GM18505 (cell line): Measurements from ENCODE around the gene SMARCA2.

Experiments
- ATAC-seq: cut with Tn5 transposase; IDR thresholded peaks from one replicate; pipeline ENCODE4 v1.9.1; 2021; ENCODE audit not compliant: unreplicated experiment
- POLR2A ChIP-seq: IDR thresholded peaks from 4 replicates; pipeline ENCODE4 v1.6.1; 2011; ENCODE audit warnings: borderline replicate concordance; ENCODE audit not compliant: insufficient read depth, insufficient read length; ENCODE audit errors: extremely low read depth

SMARCA2 gene

GRCh38 chr9:2179567-2179966, 164.4 kb downstream of the SMARCA2 start:
- no peak for TF ChIP-seq POLR2A
- ATAC-seq, result no peak

DNA sequence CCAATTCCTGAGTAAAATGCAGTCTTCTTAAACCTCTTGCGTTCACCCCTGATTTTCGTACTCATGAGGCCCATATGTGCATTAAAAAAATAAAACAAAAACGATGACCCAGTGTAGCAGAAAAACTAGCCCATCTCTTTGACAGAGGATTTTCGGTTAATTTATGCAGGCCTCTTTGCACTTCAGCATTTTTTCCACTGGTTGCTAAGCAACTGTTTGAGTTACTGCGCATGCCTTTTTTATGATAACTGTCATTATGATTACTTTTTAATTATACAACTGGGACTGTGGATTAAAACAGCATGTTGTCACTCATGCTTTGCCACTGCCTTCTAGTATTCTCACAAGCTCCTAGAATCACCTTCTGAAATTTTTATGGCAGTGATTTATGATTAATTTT, 165.0 kb downstream of the SMARCA2 start:
- ATAC-seq, result no peak
- no peak for TF ChIP-seq POLR2A

DNA sequence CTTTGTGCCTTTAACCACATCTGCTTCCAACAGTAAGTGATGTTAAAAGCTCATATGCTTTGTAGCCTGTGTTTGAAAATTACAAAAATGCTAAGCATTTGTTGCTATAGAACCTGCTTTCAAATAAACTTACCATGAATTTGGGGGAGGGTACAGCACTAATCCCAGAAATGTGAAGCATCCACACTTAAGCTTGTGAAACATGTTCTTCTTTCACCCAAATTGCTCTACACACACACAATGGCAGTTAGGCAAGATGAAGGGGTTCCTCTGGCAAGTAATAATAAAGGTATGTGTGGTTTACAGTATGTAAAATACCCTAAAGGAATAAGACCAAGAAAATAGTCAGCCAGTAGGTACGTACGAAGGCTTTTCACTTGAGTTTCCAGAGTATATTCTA, 165.6 kb downstream of the SMARCA2 start:
- no peak for TF ChIP-seq POLR2A
- no peak for ATAC-seq

DNA sequence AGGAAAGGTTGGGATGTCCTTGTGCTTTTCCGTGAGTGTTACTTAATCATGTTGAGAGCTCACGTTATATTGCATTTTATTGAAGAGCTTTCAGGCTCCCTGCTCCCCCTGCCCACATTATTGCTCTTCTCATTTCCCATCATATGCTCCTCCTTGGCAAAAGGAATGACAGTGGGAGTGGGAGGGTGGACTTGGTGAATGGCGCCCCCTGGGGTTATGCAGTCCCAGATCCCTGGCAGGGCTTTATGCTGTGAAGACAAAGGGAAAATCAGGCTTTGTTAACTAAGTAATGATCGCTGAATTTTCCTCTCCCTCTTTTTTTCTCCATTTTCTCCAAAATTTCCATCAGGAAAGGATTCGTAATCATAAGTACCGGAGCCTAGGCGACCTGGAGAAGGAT, 166.6 kb downstream of the SMARCA2 start:
- ATAC-seq, result no peak
- no peak for TF ChIP-seq POLR2A

- no peak for ATAC-seq
- TF ChIP-seq POLR2A, result no peak
These were observed 175.9 kb downstream of the SMARCA2 start for GRCh38 chr9:2190939-2191608.

- no peak for ATAC-seq
- no peak for TF ChIP-seq POLR2A
These were observed 176.4 kb downstream of the SMARCA2 start for GRCh38 chr9:2191609-2191972.

DNA sequence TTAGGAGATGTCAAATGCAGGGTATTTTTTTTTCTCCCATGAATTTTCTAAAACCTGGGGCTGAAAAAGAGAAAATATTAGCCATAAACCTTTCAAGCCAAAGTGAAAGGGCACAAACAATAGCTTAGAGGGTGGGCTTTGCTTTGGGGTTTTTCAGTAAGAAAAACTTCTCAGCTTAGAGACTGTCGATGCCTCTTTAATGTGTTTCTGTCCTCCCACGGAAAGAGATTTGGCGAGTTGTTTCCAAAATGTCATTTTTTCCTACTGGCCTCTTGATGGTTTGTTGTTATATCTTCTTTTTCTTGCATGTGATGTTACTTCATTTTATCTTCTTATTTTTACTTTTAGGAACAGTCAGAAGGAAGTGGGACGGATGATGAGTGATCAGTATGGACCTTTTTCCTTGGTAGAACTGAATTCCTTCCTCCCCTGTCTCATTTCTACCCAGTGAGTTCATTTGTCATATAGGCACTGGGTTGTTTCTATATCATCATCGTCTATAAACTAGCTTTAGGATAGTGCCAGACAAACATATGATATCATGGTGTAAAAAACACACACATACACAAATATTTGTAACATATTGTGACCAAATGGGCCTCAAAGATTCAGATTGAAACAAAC, 177.3 kb downstream of the SMARCA2 start:
- no peak for ATAC-seq
- no peak for TF ChIP-seq POLR2A

DNA sequence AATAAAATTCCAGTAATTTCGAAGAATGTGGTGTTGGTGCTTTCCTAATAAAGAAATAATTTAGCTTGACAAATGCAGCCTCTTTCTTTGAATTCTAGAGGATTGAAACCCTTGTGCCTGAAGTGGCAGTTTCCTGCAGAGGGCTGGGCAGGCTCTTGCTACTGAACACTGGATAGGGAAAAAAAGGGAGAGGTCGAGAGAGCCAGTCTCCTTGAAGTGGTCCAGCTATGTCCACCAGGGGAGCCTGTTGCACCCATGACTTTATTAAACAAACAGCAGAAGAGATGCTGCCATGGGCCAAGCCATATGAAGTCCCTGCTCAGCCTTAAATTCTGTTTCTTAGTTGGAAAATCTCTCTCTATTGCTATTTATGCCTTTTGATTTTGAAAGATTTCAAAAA, 178.4 kb downstream of the SMARCA2 start:
- TF ChIP-seq POLR2A, result no peak
- ATAC-seq, result no peak

- no peak for ATAC-seq
- TF ChIP-seq POLR2A, result no peak
These were observed 180.1 kb downstream of the SMARCA2 start for GRCh38 chr9:2195211-2195610.

DNA sequence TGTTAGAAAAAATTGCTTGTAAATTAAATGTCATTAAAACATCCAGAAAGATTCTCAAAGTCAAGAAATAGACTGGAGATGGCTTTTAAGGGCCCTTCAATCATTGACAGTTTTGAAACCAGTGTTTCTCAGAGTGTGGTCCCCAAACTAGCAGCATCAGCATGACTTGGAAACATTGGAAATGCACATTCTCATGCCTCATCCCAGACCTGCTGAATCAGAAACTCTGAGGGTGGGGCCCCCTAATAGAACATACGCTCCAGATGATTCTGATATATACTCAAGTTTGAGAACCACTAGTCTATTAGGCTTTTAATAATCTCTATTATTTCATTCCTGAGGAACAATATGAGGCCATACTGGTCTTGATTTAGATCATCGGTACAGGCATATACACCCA, 181.6 kb downstream of the SMARCA2 start:
- no peak for ATAC-seq
- TF ChIP-seq POLR2A, result no peak

GRCh38 chr9:2198956-2199635, 183.9 kb downstream of the SMARCA2 start:
- no peak for TF ChIP-seq POLR2A
- ATAC-seq, result no peak

- no peak for ATAC-seq
- no peak for TF ChIP-seq POLR2A
These were observed 185.1 kb downstream of the SMARCA2 start for GRCh38 chr9:2199999-2200796.

- no peak for ATAC-seq
- no peak for TF ChIP-seq POLR2A
These were observed 193.3 kb downstream of the SMARCA2 start for GRCh38 chr9:2208465-2208864.

GRCh38 chr9:2208991-2209390, 193.8 kb downstream of the SMARCA2 start:
- no peak for TF ChIP-seq POLR2A

GRCh38 chr9:2209400-2209799, 194.3 kb downstream of the SMARCA2 start:
- ATAC-seq, result no peak
- TF ChIP-seq POLR2A, result no peak

More at GRCh38 chr9:2208991-2209390, 193.8 kb downstream of the SMARCA2 start:
- no peak for ATAC-seq
